Measurements from ENCODE around the gene KLF6.

The KLF6 gene

GRCh38 chr10:3805201-3805790, 20.3 kb upstream of the KLF6 start:
- TF ChIP-seq GATA3 (IDR thresholded peaks at IDR 0.05; ENCODE audit: low read depth, low read length) = no peak
- TF ChIP-seq GATA2 (IDR thresholded peaks at IDR 0.05; ENCODE audit: low read depth, low read length) = no peak

- TF ChIP-seq GATA2 (IDR thresholded peaks at IDR 0.05; ENCODE audit: low read depth, low read length) (no peak), GATA3 (IDR thresholded peaks at IDR 0.05; ENCODE audit: low read depth, low read length) (no peak)
Observed at GRCh38 chr10:3803927-3804741, 19.1 kb upstream of the KLF6 start.

- TF ChIP-seq GATA2 (IDR thresholded peaks at IDR 0.05; ENCODE audit: low read depth, low read length) (no peak), GATA3 (IDR thresholded peaks at IDR 0.05; ENCODE audit: low read depth, low read length) (no peak)
Observed at GRCh38 chr10:3803295-3803926, 18.4 kb upstream of the KLF6 start.

DNA sequence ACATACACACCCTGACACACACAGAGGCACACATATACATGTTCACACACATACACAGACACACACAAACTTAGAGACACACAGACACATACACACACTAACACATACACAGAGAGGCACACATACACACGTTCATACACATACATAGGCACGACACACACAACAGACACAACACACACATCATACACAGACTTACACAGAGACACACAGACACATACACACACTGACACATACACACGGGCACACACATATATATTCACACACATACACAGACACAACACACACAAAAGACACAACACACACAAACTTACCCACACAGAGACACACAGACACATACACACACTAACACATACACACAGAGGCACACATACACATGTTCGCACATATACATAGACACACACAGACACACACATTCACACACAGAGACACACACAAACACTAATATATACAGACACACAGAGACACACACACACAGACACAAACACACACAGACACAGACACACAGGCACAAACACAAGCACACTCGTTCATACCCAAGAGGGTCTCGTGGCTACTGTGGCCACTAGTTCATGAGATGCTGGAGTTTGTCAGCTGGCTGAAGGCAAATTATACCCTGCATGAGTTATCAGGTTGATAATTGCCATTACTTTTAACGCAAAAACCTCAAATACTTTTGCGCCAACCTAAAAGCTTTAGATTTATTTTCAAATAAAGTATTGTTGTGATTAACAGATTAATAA, 17.7 kb upstream of the KLF6 start:
- no peak for TF ChIP-seq GATA3 (IDR thresholded peaks at IDR 0.05; ENCODE audit: low read depth, low read length)
- no peak for TF ChIP-seq GATA2 (IDR thresholded peaks at IDR 0.05; ENCODE audit: low read depth, low read length)

DNA sequence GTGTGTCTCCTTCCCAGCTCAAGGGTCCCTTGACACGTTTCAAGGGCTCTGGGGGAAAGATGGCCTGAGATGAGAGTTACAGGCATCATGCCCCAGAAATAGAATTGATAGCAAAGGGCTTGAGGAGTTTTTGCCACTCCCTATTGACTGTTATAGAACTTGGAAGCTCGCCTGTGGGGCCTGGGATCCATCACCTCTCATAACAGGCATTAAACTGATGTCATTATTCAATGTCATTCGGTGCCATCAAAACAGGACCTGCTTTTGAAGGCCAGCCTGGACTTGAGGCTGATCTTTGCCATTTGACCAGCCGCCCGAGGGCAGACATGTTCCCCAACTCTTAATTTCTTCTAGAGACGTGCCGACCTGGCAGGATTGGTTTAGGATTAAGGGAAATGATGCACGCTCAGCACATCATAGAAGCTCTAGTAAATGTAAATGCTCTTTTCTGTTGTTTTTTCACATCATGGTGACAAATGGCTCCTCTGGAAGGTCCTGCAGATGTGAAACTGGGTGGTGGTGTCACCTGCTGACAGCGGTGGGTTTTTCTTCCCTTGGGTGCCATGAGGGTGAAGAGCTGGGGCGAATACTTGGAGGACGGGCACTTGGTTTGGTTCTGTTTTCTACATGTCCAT, 16.7 kb upstream of the KLF6 start:
- TF ChIP-seq GATA3 (IDR thresholded peaks at IDR 0.05; ENCODE audit: low read depth, low read length) (no peak), GATA2 (IDR thresholded peaks at IDR 0.05; ENCODE audit: low read depth, low read length) (no peak)

DNA sequence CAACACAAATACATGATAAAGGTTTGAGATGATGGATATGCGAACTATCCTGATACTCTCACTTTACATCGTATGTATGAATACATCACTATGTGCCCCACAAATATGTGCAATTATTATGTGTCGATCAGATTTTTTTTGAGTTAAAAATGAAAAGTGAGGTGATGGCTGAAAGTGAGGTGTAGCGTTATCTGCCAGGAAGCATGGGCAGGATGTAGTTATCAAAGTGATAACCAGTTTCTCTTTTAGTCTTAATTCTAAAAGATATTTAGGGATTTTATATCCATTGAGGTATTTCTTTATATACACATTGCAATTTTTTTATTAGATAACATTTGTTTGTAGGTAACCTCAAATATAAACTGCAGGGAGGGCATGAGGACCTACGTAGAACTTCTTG, 15.6 kb upstream of the KLF6 start:
- TF ChIP-seq GATA3 (IDR thresholded peaks at IDR 0.05; ENCODE audit: low read depth, low read length) (no peak), GATA2 (IDR thresholded peaks at IDR 0.05; ENCODE audit: low read depth, low read length) (no peak)

DNA sequence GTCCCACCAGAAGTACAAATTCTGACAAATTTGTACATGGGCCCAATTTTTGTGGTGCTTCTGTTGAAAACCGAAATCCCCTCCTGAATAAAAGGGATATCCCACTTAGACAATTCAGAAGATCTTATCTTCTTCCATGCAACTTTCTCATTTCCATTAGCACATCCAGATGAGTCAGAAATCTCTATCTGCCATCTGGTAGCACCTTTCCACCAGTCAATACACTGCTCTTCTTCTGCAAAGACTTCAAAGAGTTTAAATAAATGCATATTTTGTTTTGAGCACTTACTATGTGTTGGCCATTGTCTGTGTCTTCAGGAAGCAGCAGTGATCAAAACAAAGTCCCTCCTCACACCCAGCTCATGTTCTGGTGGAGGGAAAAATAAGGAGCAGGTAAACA, 12.7 kb upstream of the KLF6 start:
- TF ChIP-seq GATA3 (IDR thresholded peaks at IDR 0.05; ENCODE audit: low read depth, low read length) (no peak), GATA2 (IDR thresholded peaks at IDR 0.05; ENCODE audit: low read depth, low read length) (no peak)

DNA sequence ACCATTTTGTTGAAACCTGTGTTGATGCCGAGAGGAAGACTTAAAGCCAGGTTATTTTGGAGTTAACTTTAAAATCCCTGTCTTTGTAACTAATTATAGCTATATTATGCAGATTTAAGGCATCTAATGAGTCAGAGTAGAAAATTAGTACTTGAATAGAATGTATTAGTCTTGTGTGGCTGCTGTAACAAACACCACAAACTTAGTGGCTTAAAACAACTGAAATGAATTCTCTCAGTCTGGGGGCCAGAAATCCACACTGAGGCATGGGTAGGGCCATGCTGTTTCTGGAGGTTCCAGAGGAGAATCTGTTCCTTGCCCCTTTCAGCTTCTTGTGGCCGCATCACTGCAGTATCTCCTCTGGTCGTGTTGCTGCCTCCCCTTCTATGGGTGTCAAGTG, 8.5 kb upstream of the KLF6 start:
- TF ChIP-seq GATA2 (IDR thresholded peaks at IDR 0.05; ENCODE audit: low read depth, low read length) = no peak
- TF ChIP-seq GATA3 (IDR thresholded peaks at IDR 0.05; ENCODE audit: low read depth, low read length) = no peak

DNA sequence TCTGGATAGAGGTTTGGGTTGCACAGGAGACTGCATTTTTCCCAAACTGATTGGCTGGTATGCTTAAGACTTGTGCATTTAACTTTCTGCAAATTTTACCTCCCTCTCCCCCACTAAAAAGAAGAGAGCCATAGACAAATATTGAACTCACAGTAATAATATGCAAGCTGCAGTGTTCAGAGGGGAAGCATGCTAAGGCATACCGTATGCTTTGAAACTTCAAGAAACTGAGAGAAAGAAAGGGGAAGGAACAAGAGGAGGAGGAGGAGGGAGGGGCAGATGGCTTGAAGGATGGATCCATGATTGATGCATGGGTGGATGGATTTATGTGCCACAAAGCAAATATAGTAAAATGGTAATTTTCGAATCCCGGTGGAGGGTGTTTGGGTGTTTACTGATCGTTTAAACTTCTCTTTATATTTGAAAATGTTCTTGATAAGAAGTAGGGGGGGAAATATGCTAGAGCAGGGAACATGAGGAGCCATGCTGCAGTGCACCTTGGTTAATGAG, 7.8 kb upstream of the KLF6 start:
- no peak for TF ChIP-seq GATA2 (IDR thresholded peaks at IDR 0.05; ENCODE audit: low read depth, low read length)
- no peak for TF ChIP-seq GATA3 (IDR thresholded peaks at IDR 0.05; ENCODE audit: low read depth, low read length)

DNA sequence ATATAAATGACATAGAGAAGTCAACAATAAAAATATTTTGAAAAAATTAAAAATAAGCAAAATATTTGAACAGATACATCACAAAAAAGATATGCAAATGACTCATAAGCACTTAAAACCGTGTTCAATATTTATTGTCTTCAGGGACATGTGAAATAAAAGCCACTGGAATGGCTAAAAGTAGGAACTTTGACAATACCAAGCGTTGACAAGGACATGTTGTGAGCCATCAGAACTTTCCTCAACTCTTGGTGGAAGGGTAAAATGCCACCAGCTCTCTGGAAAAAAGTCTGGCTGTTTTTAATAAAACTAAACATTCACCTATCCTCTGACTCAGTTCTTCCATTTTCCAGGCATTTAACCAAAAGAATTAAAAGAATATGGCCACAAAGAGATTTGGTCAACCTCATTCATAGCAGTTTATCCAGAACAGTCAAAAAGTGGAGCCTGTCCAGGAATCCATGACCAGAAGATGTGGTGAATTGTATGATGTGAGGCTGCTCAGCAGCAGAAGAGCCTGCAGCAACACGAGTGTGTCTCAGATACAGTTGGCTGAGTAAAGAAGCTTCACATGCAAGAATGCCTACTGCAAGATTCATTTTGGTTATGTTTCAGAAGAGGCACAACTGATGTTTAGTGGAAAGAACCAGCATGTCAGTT, 7.1 kb upstream of the KLF6 start:
- no peak for TF ChIP-seq GATA2 (IDR thresholded peaks at IDR 0.05; ENCODE audit: low read depth, low read length)
- TF ChIP-seq GATA3 (IDR thresholded peaks at IDR 0.05; ENCODE audit: low read depth, low read length) = no peak

GRCh38 chr10:3790858-3791257, 5.8 kb upstream of the KLF6 start:
- TF ChIP-seq GATA2 (IDR thresholded peaks at IDR 0.05; ENCODE audit: low read depth, low read length) (no peak), GATA3 (IDR thresholded peaks at IDR 0.05; ENCODE audit: low read depth, low read length) (no peak)

GRCh38 chr10:3790272-3790671, 5.3 kb upstream of the KLF6 start:
- TF ChIP-seq GATA2 (IDR thresholded peaks at IDR 0.05; ENCODE audit: low read depth, low read length) = no peak
- TF ChIP-seq GATA3 (IDR thresholded peaks at IDR 0.05; ENCODE audit: low read depth, low read length) = no peak

- no peak for TF ChIP-seq GATA3 (IDR thresholded peaks at IDR 0.05; ENCODE audit: low read depth, low read length)
- no peak for TF ChIP-seq GATA2 (IDR thresholded peaks at IDR 0.05; ENCODE audit: low read depth, low read length)
Observed at GRCh38 chr10:3789621-3790020, 4.6 kb upstream of the KLF6 start.
